Fibroblast of peridontal ligament (primary cell): ENCODE results near the gene CHN2.
"Not testable (repeated sequence)": the region's sequence is repeated elsewhere in the genome, so short reads cannot be mapped to it uniquely, and the experiment has no call there.

Experiments
- DNase-seq: peaks from one replicate; pipeline ENCODE4 v3.0.0-alpha.2; 2010; ENCODE audit errors: extremely low read depth

Gene CHN2

DNA sequence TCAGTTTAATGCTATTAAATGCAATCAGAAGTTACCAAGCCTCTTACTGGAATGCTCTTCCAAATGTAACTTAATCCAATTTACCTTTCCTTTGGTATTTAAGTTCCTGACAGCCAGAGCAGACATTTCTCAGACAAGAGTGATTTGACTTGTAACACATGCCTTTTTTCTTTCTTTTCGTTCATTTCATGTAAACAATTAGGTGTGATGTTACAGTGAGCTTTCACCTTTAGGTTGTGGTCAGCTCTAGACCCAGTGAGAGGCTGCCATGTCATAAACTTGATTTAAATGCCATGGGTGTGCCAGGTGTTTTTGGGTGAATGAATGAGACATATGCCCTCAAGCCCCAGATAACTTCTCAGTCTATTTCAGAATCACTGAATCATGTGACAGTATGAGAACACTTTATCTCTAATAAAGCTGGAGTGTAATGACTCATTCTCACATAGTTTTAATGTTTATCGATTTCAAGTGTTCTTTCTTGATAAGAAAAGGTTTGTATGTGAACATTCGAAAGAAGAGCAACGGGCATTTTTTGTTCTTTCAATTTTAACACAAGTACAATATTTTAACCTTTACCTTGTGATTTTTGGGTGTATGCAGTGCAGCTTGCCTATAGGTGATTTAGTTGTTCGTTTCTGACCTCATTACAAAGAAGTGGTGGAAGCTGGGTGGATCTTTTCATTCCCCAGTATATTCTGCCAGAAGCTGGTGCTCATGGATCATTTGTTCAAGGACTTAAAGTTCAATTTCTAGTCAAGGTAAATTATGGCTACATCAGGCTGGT lies 61.5 kb downstream of the CHN2 start:
- no peak for DNase-seq

DNA sequence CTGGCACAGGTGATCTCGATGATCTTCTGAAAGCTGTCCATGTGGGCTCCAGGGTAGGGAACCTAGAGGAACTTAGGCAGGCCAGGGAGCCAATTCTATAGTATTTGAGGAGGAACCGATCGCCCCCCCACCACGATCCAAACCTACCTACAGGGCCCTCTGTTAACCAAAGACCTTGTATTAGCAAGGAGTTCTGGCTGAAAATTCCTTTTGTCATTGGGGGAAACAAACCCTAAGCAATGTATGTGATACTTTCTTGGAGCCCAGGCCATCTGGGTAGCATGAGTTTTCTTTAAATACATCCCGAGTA lies 62.1 kb downstream of the CHN2 start:
- no peak for DNase-seq

DNA sequence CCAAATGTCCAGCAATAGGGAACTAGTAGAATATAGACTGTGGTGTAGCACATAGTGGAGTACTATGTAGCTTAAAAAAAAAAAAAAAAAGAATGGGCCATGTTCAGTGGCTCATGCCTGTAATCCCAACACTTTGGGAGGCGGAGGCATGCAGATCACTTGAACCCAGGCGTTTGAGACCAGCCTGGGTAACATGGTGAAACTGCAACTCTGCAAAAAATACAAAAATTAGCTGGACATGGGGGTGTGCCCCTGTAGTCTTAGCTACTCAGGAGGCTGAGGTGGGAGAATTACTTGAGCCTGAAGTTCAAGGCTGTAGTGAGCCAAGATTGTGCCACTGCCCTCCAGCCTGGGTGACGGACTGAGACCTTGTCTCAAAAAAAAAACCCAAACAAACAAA lies 64.4 kb downstream of the CHN2 start:
- DNase-seq: no peak

DNA sequence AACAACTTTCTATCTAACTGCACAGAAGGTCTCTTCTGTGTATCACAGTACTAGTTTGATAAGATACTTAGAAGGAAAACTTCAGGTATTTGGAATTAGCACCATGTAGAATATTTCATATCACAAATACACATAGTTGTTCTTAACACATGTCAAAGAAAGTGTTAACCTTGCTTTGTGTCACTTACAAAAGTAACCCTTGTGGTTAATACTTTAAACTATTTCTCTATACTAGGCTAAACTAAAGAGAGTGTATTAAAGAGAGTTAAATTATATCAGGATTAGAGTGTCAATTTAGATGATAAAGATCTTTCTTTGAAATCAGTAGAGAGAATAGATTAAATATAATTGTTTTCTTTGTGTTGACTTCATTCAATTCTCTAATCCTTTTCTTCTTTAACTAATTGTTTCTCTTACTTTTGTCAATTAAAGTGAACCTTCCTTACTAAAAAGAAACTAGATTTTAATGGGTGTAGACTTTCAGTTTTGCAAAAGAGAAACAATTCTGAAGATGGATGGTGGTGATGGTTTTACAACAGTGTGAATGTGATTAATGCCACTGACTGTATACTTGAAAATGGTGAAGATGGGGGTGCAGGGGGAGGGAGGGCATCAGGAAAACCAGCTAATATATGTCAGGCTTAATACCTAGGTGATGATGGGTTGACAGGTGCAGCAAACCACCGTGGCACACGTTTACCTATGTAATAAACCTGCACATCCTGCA lies 67.8 kb downstream of the CHN2 start:
- no peak for DNase-seq

DNA sequence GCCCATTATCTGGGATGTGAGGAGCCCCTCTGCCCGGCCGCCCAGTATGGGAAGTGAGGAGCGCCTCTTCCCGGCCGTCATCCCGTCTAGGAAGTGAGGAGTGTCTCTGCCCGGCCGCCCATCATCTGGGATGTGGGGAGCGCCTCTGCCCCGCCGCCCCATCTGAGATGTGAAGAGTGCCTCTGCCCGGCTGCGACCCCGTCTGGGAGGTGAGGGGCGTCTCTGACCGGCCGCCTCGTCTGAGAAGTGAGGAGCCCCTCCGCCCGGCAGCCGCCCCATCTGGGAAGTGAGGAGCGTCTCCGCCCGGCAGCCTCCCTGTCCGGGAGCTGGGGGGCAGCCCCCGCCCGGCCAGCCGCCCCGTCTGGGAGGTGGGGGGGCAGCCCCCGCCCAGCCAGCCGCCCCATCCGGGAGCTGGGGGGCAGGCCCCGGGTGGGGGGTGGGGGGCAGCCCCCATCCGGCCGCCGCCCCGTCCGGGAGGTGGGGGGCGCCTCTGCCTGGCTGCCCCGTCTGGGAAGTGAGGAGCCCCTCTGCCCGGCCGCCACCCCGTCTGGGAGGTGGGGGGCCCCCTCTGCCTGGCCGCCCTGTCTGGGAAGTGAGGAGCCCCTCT lies 69.1 kb downstream of the CHN2 start:
- DNase-seq: not testable (repeated sequence)

DNA sequence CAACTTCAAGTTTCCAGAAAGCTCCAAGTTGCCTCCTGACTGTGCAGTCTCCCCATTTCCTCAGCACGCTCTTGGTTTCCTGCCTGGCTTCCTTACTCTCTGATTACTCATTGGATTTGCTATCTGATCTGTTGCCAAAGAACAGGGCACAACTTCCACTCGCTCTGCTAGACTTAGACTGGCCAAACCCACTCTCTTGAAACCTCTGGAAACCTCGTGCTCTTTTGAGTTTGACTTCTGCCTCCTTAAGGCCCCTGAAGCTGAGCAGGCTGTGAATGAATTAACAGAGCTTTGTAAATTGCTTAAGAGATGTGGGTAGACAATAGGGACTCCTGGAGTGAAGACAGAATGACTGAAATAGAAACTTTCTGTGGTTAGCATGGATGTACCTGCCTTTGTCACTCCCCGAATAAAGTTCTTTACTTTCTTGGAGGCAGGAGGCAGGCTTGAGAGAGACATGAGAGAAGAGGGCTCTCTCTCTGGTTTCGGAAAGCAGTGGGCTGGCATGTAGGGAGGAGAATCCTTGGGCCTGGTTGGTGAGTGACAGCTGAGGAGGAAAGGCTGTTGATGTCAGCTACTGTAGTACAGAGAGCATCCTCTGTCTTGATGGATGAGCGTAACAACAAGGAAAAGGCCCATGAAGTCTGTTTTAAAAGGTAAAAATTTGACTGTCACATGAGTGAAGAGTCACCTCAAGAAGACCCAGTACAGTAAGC lies 70.8 kb downstream of the CHN2 start:
- DNase-seq: no peak

DNA sequence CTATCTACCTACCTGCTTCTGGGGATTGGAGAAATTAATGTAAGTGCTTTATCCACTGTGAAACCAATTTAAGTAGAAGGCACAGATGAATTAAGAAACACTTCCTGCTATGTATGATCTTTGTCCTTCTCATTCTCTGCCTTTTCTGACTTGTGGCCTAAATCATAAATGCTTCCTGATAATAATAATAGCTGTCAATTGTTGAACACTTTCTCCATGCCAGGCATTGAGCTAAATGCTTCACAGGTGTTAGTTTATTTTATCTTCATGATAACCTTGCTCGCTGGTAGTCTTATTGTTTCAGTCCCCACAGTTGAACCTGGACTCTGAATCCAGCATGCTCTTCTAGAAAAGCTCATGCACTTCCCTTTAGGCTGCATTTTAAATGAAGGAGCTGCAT lies 75.4 kb downstream of the CHN2 start:
- no peak for DNase-seq

DNA sequence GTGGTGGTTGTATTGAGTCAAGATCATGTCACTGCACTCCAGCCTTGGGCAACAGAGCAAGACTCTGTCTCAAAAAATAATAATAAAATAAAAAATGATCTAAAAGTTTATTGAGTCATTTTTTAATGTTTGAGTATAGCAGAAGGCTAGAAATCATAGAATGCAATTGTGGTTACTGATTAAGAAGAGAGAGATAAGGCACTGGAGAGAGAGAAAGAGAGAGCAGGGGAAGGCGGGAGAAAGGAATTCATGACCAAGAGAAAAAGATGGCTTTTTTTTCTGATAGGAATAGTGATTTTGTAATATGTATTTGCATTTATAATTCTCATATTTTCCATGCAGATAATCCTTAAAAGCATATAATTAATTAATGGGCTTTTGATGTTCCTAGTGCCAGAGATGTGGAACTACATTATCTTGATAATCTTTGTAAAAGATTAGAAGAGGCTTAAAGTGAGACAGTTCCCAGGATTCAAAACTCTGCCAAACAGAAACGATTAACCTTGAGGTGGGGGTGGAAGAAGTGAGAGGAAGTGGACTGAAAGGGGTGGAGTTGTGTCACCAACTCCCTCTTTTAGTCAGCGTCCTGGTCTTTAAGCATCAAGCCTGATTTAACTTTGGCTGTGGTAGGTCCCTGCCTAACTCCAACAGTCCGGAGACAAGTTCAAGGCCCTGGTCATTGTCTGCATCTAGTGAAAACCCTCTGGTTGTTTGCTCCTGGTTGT lies 76.2 kb downstream of the CHN2 start:
- no peak for DNase-seq

DNA sequence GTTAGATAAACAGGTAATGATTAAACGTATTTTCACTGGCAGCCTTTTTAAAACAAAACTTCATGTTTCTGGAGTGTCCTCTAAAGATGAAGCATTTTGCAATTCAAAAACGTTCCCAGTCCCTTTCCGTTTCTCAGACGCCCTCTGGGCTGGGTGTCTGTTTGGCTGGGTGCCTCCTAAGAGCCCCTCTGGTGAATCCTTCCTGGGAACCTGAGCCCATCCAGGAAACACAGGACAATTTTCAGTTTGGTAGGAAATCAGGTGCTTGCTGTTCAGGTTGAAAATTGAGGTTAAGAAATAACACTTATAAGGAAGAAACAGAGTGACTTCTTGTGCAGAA lies 76.7 kb downstream of the CHN2 start:
- no peak for DNase-seq

DNA sequence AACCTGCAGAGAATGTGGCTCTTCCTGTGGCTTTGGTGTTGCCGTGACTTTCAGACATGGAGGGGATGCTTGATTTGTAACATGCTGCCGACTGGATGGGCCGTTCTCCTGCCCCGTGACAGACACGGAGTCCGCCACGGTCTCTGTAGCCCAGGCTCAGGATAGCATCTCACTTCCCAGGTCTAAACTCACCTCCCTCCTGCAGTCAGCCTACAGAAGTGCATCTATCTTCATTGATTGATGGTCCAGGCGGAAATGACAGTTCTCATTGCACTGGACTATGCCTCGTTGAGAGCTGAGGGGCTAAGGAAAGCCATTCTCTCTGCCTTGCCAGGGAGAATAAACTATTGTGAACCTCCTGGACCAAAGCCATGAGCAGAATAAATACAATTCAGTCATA lies 77.5 kb downstream of the CHN2 start:
- no peak for DNase-seq

DNA sequence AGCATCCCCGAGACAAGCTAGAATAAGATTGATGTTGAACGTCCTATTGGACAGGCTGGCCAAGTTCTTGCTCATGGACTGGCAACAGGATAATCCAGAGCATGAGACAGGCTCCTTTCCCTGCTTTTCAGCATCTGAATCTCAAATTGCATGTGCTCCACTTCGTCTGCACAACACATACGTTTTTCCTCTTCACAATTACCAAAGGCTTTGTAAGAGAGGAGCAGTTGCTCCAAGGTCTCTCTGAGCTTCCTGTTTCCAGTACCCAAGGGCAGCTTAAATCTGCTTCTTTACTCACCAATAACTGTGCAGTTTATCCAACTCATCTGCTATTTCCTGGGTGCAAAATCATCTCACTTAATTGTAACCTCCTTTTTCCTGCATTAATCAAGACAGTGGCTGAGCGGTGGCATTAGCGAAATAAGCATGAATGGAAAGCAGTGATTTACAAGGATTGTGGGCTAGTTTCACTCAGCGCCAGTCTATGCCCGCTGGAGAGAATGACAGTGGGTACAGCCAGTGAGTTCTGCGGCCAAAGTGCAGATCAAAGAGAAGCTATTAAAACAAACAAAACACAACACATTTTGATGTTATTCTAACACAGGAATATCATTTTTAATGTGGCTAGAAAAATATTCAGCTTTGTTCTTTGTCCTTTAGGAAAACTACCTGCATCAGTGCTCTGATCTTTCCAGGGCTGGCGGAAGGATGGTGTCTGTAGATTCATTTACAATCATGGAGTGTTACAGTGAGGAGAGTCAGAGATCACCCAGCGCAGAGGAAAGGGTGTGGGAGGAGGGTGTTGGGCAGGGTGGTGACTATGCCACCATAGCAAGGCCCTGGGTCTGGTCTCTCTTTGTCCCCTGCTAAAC lies 79.8 kb downstream of the CHN2 start:
- DNase-seq: no peak

DNA sequence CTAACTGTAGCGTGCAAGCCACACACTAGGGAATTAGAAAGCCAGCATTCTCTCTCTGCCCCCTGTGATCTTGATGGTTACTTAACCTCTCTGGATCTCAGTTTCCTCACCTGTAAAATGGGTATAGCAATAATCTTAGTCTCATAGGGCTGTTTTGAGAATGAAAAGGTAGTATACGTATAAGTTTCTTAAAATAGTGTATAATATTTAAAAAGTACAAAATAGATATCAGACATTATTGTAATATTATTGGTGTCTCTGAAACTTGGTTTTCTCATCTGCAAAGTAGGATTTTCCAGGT lies 80.4 kb downstream of the CHN2 start:
- no peak for DNase-seq

DNA sequence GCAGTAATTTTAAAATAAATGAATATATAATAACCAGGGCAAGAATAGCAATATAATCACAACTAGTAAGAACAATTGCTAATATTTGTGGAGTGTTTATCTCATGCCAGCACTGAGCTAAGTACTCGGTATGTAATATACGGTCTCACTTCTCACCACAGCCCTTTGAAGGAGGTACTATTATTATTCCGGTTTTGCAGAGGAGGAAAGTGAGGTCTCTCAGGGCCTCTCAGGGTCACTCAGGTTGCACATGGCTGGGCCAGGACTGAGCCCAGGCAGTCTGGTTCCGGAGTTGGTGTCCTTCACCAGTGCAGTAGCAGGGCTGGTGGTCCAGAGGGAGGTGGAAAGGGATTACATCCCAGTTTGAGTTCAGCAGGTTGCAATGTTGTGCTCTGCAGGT lies 80.9 kb downstream of the CHN2 start:
- DNase-seq: no peak

DNA sequence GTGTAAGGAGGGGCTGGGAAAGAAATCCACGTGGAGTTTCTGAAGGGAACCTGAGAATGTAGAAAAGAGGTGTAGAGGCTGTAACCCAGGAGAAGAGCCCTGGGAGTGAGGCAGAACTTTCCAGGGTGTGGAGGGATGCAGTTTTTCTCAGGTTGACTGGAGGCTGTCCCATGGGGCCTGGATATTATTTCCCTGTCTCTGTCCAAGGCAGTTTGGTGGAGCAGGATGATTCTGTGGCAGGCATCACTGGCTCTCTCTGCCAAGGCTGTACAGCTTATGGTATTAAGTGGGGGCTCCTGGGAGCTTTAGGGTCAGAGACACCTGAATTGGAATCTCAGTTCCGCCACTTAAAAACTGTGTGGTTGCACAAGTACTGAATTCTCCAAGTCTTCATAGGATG lies 81.6 kb downstream of the CHN2 start:
- no peak for DNase-seq

DNA sequence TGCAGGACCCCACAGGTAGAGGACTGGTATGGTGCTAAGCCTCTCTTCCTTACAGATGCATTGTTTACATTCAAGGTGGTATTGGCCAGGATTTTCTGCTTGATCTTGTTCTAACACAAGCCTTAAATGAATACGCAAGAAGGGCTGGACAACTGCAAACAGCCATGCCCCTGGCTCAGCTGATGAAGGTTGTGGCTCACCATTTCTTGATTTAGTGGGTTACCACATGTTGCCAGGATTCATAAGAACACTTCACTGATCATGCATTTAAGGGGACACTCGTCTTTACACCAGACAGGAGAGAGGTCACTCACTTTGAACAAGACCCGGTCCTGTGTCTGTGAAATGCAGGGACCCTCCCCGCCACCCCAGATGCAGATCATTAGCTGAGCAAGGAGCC lies 82.2 kb downstream of the CHN2 start:
- DNase-seq: no peak

DNA sequence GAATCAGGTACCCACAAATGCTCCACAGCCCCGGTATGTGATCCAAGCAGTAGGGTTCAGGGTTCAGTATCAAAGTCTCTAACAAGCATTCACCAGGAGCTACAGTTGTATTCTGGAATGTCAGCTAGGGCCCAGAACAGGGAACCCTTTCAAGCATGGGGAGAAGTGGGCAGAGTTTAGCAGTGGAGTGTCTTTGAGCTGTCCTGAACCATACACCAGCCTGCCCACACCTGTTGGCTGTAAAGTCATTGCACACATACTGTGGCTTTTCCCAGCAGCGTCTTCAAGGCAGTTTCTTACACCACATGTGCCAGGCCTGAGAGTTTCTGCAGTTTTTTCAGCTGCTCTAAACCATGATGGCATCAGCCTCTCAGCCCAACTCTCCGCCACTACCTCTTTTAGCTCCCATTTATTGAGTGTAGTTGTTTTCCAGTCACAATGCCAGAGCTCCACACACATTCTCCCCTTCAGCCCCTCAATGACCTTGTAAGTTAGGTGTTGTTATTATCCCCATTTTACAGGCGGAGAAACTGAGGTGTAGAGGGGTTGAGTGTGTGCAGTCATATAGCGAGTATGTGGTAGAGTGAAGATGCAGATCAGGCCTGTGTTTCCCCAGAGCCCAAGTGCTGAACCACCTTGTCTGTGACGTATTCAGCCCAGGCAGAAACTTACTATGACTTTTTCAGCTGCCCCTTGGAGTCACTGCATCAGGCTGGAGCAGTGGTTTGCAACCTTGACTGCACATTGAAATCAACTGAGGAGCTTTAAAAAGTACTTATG lies 83.1 kb downstream of the CHN2 start:
- no peak for DNase-seq

DNA sequence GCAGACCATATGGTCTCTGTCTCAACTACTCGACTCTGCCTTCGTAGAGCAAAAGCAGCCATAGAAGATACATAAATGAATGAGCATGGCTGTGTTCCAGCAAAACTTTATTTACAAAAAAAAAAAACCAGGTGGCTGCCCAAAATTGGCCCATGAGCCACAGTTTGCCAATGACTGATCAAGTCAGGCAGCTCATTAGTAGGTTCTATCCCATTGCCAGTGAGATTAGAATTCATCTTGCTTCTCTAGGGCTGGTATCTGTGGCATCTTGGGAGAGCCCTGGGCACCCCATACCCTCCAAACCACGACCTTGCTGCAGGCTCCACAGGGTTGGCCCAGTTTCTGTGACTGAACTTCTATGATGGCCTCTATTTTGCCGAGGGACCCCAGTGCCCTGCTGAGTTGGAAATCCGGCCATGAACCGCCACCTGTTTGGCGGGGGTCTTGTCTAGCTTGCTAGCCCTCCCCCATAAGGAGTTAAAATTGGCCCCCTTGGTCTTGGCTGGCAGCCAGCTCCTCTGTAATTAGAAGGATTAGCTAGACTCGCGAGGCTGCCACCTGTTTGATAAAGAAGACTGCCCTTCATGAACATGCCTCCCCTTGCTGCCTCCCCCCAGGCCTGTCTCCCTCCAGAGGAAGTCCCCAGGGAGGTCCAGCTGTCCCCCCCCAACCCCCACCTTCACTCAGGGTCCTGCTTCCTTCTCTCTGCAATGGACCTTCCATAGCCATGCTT lies 83.9 kb downstream of the CHN2 start:
- no peak for DNase-seq

DNA sequence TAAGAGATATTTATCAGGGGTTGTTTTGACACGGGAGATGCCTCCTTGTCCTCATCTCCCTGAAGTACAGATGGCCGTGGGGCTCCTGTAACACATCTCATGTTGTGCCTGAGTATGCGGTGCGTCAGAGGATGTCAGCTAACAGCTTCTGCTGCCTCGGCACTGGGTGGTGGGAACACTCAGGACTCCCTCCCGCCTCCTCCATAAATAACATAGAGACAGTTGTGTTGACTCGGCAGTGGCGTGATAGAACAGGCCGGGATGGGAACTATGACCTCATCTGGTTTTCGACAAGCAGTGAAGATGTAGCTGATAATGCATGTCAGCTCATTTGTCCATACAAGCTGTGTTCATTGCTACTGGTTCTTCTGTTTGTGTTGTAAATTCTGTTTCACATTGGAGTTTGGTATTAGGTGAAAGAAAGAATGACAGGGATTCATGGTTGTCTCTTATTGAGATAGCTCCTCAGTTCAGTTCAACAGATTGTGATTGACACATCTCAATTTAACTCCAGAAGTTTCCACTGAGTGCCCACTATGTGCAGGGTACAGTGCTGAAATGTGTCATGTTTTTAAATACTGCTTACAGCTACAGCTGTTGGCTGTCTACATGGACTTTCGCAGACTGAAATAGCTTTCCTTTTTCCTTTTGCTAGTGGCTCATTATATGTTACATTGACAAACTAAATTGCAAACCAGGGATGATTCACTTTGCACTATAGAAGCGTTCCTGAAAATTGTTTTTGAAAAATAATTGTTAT lies 87.4 kb downstream of the CHN2 start:
- DNase-seq: no peak

DNA sequence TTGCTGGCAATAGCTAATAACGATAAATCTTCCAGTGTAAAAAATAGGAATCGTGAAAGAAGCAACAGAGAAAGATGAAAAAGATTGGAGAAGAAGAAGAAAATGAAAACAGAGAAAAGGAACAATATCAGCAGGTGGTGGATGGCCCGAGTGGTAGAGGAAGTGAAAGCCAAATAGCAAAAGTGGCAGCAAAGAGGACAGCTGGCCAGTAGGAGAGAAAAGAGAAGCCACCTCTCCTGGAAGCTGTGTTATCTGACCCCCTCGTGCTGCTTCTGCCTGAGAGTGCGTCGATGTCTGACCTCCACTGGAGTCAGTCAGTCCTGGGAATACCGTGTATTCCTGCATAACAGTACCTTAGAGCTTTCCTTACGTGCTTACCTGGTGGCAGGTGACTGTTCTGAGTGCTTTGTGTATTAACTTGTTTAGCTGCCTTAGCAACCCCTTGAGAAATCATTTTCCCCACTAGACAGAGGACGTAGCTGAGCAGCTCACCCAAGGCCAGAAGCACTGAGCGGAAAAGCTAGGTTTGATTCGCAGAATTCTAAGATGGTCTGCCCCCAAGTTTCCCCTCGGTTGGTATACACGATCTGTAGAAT lies 88.3 kb downstream of the CHN2 start:
- no peak for DNase-seq
